Hepatocyte (in vitro differentiated cells): ENCODE results near the gene PTPRE.

ENCODE experiments used
- CTCF ChIP-seq: fragments of 200-600 bp; sonication (generic); IDR thresholded peaks from 2 replicates; pipeline ENCODE4 v1.5.1; 2016; ENCODE audit warnings: antibody characterized with exemption, mild to moderate bottlenecking; ENCODE audit not compliant: poor library complexity
- EZH2 ChIP-seq: fragments of 200-600 bp; sonication (generic); IDR thresholded peaks from 2 replicates; pipeline ENCODE4 v1.6.1; 2016; ENCODE audit warnings: antibody characterized with exemption, mild to moderate bottlenecking, borderline replicate concordance
- EZH2phosphoT487 ChIP-seq: fragments of 200-600 bp; sonication (generic); IDR thresholded peaks from one replicate; pipeline ENCODE4 v1.6.1; 2018; ENCODE audit warnings: antibody characterized with exemption, mild to moderate bottlenecking, low read depth, moderate library complexity; ENCODE audit not compliant: unreplicated experiment, severe bottlenecking

GRCh38 chr10:128035557-128035973 lies 128.7 kb downstream of the PTPRE start:
- TF ChIP-seq CTCF = peak; percentile 45
- TF ChIP-seq EZH2phosphoT487 = no peak
- no peak for TF ChIP-seq EZH2
